Trophoblast cell (in vitro differentiated cells and primary cell): Measurements from ENCODE around the gene BDH1.

ENCODE experiments used
- DNase-seq, 2 donors: peaks; one replicate each; pipeline ENCODE4 v3.0.0-alpha.2; 2016
- H2AFZ ChIP-seq: 2 replicates; pipeline ENCODE4 v1.6.1; 2013; ENCODE audit warnings: low read length, moderate library complexity, mild to moderate bottlenecking; ENCODE audit not compliant: insufficient read depth, poor library complexity
- H2AK5ac ChIP-seq: 2 replicates; pipeline ENCODE4 v1.6.1; 2013; ENCODE audit warnings: mild to moderate bottlenecking, low read length
- H2BK120ac ChIP-seq: 2 replicates; pipeline ENCODE4 v1.6.1; 2013; ENCODE audit warnings: low read length, mild to moderate bottlenecking, moderate library complexity; ENCODE audit not compliant: insufficient read depth, poor library complexity
- H2BK12ac ChIP-seq: 2 replicates; pipeline ENCODE4 v1.6.1; 2013; ENCODE audit warnings: mild to moderate bottlenecking, low read length, moderate library complexity
- H2BK5ac ChIP-seq: 2 replicates; pipeline ENCODE4 v1.6.1; 2013; ENCODE audit warnings: low read length, low read depth, moderate library complexity, mild to moderate bottlenecking; ENCODE audit not compliant: poor library complexity
- H3K14ac ChIP-seq: 2 replicates; pipeline ENCODE4 v1.6.1; 2013; ENCODE audit warnings: mild to moderate bottlenecking, low read length
- H3K18ac ChIP-seq: 2 replicates; pipeline ENCODE4 v1.6.1; 2013; ENCODE audit warnings: mild to moderate bottlenecking, low read length
- H3K23ac ChIP-seq: 2 replicates; pipeline ENCODE4 v1.6.1; 2013; ENCODE audit warnings: low read length
- H3K27ac ChIP-seq: 2 replicates; pipeline ENCODE4 v1.5.1; 2013; ENCODE audit warnings: low read depth, mild to moderate bottlenecking, inconsistent platforms, low read length, moderate library complexity
- H3K27me3 ChIP-seq: 2 replicates; pipeline ENCODE4 v1.6.1; 2013; ENCODE audit warnings: inconsistent platforms, mild to moderate bottlenecking, low read length, moderate library complexity; ENCODE audit not compliant: insufficient read depth
- H3K36me3 ChIP-seq, 2 experiments: 1 replicate in 1 of 2; 2 replicates in 1 of 2; pipeline ENCODE4 v1.6.1; 2013; ENCODE audit warnings: low read length in 2 of 2, mild to moderate bottlenecking in 2 of 2, moderate library complexity in 1 of 2; ENCODE audit not compliant: insufficient read depth in 2 of 2, control insufficient read depth in 1 of 2
- H3K4ac ChIP-seq: 2 replicates; pipeline ENCODE4 v1.6.1; 2013; ENCODE audit warnings: low read depth, mild to moderate bottlenecking, low read length, moderate library complexity
- H3K4me1 ChIP-seq, 2 experiments: 1 replicate in 1 of 2; 2 replicates in 1 of 2; pipeline ENCODE4 v1.6.1; 2013; ENCODE audit warnings: low read length in 2 of 2, mild to moderate bottlenecking in 2 of 2, moderate library complexity in 1 of 2; ENCODE audit not compliant: insufficient read depth in 2 of 2, control insufficient read depth in 1 of 2
- H3K4me2 ChIP-seq: 2 replicates; pipeline ENCODE4 v1.6.1; 2013; ENCODE audit warnings: inconsistent platforms, mild to moderate bottlenecking, low read length, moderate library complexity
- H3K4me3 ChIP-seq: 2 replicates; pipeline ENCODE4 v1.5.1; 2013; ENCODE audit warnings: mild to moderate bottlenecking, low read depth, low read length, inconsistent platforms
- H3K79me1 ChIP-seq: one replicate; pipeline ENCODE4 v1.6.1; 2013; ENCODE audit warnings: low read length
- H3K79me2 ChIP-seq: 2 replicates; pipeline ENCODE4 v1.6.1; 2013; ENCODE audit warnings: low read length, mild to moderate bottlenecking; ENCODE audit not compliant: control insufficient read depth, insufficient read depth, poor library complexity
- H3K9ac ChIP-seq: 2 replicates; pipeline ENCODE4 v1.6.1; 2013; ENCODE audit warnings: mild to moderate bottlenecking, low read length
- H3K9me3 ChIP-seq: 2 replicates; pipeline ENCODE4 v1.6.1; 2013; ENCODE audit warnings: low read depth, mild to moderate bottlenecking, control low read depth, inconsistent platforms, low read length; ENCODE audit not compliant: insufficient read depth
- H4K12ac ChIP-seq: 2 replicates; pipeline ENCODE4 v1.6.1; 2013; ENCODE audit warnings: low read depth, mild to moderate bottlenecking, low read length, moderate library complexity
- H4K8ac ChIP-seq: 2 replicates; pipeline ENCODE4 v1.6.1; 2013; ENCODE audit warnings: low read depth, mild to moderate bottlenecking, low read length, moderate library complexity
- H4K91ac ChIP-seq: one replicate; pipeline ENCODE4 v1.6.1; 2013; ENCODE audit warnings: low read depth, mild to moderate bottlenecking, low read length, moderate library complexity
- WGBS: extraction: QIAGEN DNeasy Blood & Tissue Kit; methylation state at CpG from one replicate; pipeline ENCODE4 v1.1.7; 2013; ENCODE audit warnings: missing lambda C conversion rate; ENCODE audit not compliant: insufficient read length, insufficient coverage; ENCODE audit errors: extremely low coverage; 5-methylcytosine and 5-hydroxymethylcytosine counted together

The BDH1 gene

GRCh38 chr3:197508051-197508451 lies 47.7 kb downstream of the BDH1 start:
- Histone ChIP-seq H3K27ac (no peak overlapping the region), H3K36me3 (no peaks in the 10 kb centered on the region), H3K79me1 (peaks cover 4% of the 10 kb centered on the region), H2AK5ac (no peak overlapping the region), H3K4ac (no peak overlapping the region), H3K79me2 (peaks cover 3% of the 10 kb centered on the region), H2AFZ (no peak overlapping the region), H3K14ac (no peak overlapping the region), H3K18ac (no peak overlapping the region), H3K9me3 (no peaks in the 10 kb centered on the region), H3K27me3 (no peaks in the 10 kb centered on the region), H4K8ac (no peak overlapping the region), H3K23ac (no peak overlapping the region), H2BK120ac (no peak overlapping the region), H4K12ac (no peak overlapping the region), H4K91ac (no peak overlapping the region), H3K9ac (no peak overlapping the region), H2BK5ac (no peak overlapping the region), H3K4me1 (peaks cover 6% of the 10 kb centered on the region in 2 experiments), H3K4me3 (no peak overlapping the region), H2BK12ac (no peak overlapping the region), H3K4me2 (no peak overlapping the region)
- DNase-seq, result no peak
- WGBS, result no CpG with 5 or more reads among the region's 8 CpGs

GRCh38 chr3:197507541-197507940 lies 48.2 kb downstream of the BDH1 start:
- Histone ChIP-seq H3K36me3 (no peaks in the 10 kb centered on the region), H3K79me2 (peaks cover 3% of the 10 kb centered on the region), H2BK5ac (no peak overlapping the region), H3K18ac (no peak overlapping the region), H3K27me3 (no peaks in the 10 kb centered on the region), H3K27ac (no peak overlapping the region), H2AFZ (no peak overlapping the region), H3K9me3 (no peaks in the 10 kb centered on the region), H2AK5ac (no peak overlapping the region), H3K79me1 (peaks cover 4% of the 10 kb centered on the region), H3K14ac (no peak overlapping the region), H3K4ac (no peak overlapping the region), H2BK12ac (no peak overlapping the region), H3K4me3 (no peak overlapping the region), H3K9ac (no peak overlapping the region), H2BK120ac (no peak overlapping the region), H3K4me1 (peaks cover 6% of the 10 kb centered on the region in 2 experiments), H3K4me2 (no peak overlapping the region), H4K12ac (no peak overlapping the region), H4K91ac (no peak overlapping the region), H3K23ac (no peak overlapping the region), H4K8ac (no peak overlapping the region)
- no CpG with 5 or more reads among the region's 8 CpGs for WGBS
- DNase-seq, result no peak

GRCh38 chr3:197507081-197507480 lies 48.7 kb downstream of the BDH1 start:
- H3K4me3 ChIP-seq, result no peak overlapping the region

GRCh38 chr3:197505796-197506548 lies 49.8 kb downstream of the BDH1 start:
- Histone ChIP-seq H2BK5ac (no peak overlapping the region), H2BK120ac (no peak overlapping the region), H3K4me1 (peaks cover 6 to 8% of the 10 kb centered on the region in 2 experiments), H2BK12ac (no peak overlapping the region), H2AK5ac (no peak overlapping the region), H3K27me3 (no peaks in the 10 kb centered on the region), H4K91ac (no peak overlapping the region), H4K8ac (no peak overlapping the region), H3K9ac (no peak overlapping the region), H3K79me2 (peaks cover 3% of the 10 kb centered on the region), H3K14ac (no peak overlapping the region), H3K4me3 (no peak overlapping the region), H3K18ac (no peak overlapping the region), H3K79me1 (peaks cover 4% of the 10 kb centered on the region), H2AFZ (no peak overlapping the region), H3K36me3 (no peaks in the 10 kb centered on the region), H3K4me2 (no peak overlapping the region), H3K27ac (no peak overlapping the region), H3K9me3 (no peaks in the 10 kb centered on the region), H4K12ac (no peak overlapping the region), H3K4ac (no peak overlapping the region), H3K23ac (no peak overlapping the region)
- DNase-seq, result no peak
- no CpG with 5 or more reads among the region's 24 CpGs for WGBS

More at GRCh38 chr3:197507081-197507480, 48.7 kb downstream of the BDH1 start:
- peaks cover 6% of the 10 kb centered on the region in 2 experiments for H3K4me1 ChIP-seq
- peaks cover 3% of the 10 kb centered on the region for H3K79me2 ChIP-seq
- no peaks in the 10 kb centered on the region for H3K9me3 ChIP-seq
- H3K27ac ChIP-seq, result no peak overlapping the region
- WGBS, result no CpG with 5 or more reads among the region's 8 CpGs
- no peak overlapping the region for H3K4ac ChIP-seq
- H2AK5ac ChIP-seq, result no peak overlapping the region
- H4K8ac ChIP-seq, result no peak overlapping the region
- H4K12ac ChIP-seq, result no peak overlapping the region
- no peak overlapping the region for H4K91ac ChIP-seq
- H2BK5ac ChIP-seq, result no peak overlapping the region
- H2BK12ac ChIP-seq, result no peak overlapping the region
- no peak for DNase-seq
- no peak overlapping the region for H3K18ac ChIP-seq
- no peaks in the 10 kb centered on the region for H3K27me3 ChIP-seq
- H3K79me1 ChIP-seq, result peaks cover 4% of the 10 kb centered on the region
- no peak overlapping the region for H3K9ac ChIP-seq
- H2AFZ ChIP-seq, result no peak overlapping the region
- H2BK120ac ChIP-seq, result no peak overlapping the region
- H3K36me3 ChIP-seq, result no peaks in the 10 kb centered on the region
- H3K23ac ChIP-seq, result no peak overlapping the region
- H3K4me2 ChIP-seq, result no peak overlapping the region
- H3K14ac ChIP-seq, result no peak overlapping the region
